Heart right ventricle (tissue), 16 donors: ENCODE data around the gene C5orf22. TPM values are rescaled to one million over a fixed set of nuclear protein-coding genes. Genes with fewer than 3 reads are reported as not detected.
"Not testable (repeated sequence)": the region's sequence is repeated elsewhere in the genome, so short reads cannot be mapped to it uniquely, and the experiment has no call there.

Source experiments
- ATAC-seq, 8 donors: fragments of 200-7000 bp; cut with Tn5 transposase; one replicate each; pipeline ENCODE4 v1.9.1; 2020; ENCODE audit warnings: mild to moderate bottlenecking in 8 of 8, moderate library complexity in 8 of 8, moderate number of reproducible peaks in 1 of 8
- DNase-seq, 2 donors: peaks; one replicate each; pipeline ENCODE4 v3.0.0-alpha.2; 2020
- H3K27ac ChIP-seq, 10 donors: fragments of 200-600 bp; sonication (generic) in 2 of 10; one replicate each; pipeline versions ENCODE4 v1.5.0 to v1.8.0; 2020 to 2022; ENCODE audit warnings: mild to moderate bottlenecking in 3 of 10
- H3K27me3 ChIP-seq, 7 donors: fragments of 200-600 bp; one replicate each; pipeline ENCODE4 v1.8.0; 2021 to 2022; ENCODE audit warnings: mild to moderate bottlenecking in 2 of 7
- H3K36me3 ChIP-seq, 9 donors: fragments of 200-600 bp; sonication (generic) in 1 of 9; one replicate each; pipeline versions ENCODE4 v1.5.0 to v1.8.0; 2020 to 2022; ENCODE audit warnings: mild to moderate bottlenecking in 2 of 9
- H3K4me1 ChIP-seq, 9 donors: fragments of 200-600 bp; sonication (generic) in 1 of 9; one replicate each; pipeline versions ENCODE4 v1.5.0 to v1.8.0; 2020 to 2022; ENCODE audit warnings: mild to moderate bottlenecking in 4 of 9
- H3K4me3 ChIP-seq, 10 donors: fragments of 200-600 bp; sonication (generic) in 2 of 10; one replicate each; pipeline versions ENCODE4 v1.5.0 to v1.8.0; 2020 to 2022; ENCODE audit warnings: mild to moderate bottlenecking in 7 of 10, moderate library complexity in 2 of 10
- H3K9me3 ChIP-seq, 11 donors: fragments of 200-600 bp in 10 of 11; sonication (generic) in 2 of 11; one replicate each; pipeline versions ENCODE4 v1.5.0 to v1.8.0; 2013 to 2022; ENCODE audit warnings: mild to moderate bottlenecking in 2 of 11, control low read depth in 1 of 11, moderate library complexity in 1 of 11
- CTCF ChIP-seq, 9 donors: fragments of 200-600 bp; sonication (generic) in 2 of 9; IDR thresholded peaks; one replicate each; pipeline versions ENCODE4 v1.5.0 to v1.8.0; 2021 to 2022; ENCODE audit warnings: antibody characterized with exemption in 9 of 9, mild to moderate bottlenecking in 5 of 9, moderate library complexity in 1 of 9
- WGBS, 2 donors: extraction: QIAGEN DNeasy Blood & Tissue Kit; methylation state at CpG; one replicate each; pipeline ENCODE4 v1.1.7; 2013; ENCODE audit warnings: inconsistent platforms in 1 of 2; 5-methylcytosine and 5-hydroxymethylcytosine counted together
- intact Hi-C, 10 donors: fragments of 100-400 bp; cut with DNase I; formaldehyde crosslinking; loops; one replicate each; pipeline versions ENCODE4 v1.11.1 to v1.14.2; 2022
- polyA plus RNA-seq, 2 donors: library from polyadenylated mRNA; stranded (reverse); fragments of 200-250 nt; gene quantifications; one replicate each; pipeline ENCODE4 v1.2.3, GENCODE V29; 2013
- total RNA-seq, 10 donors: library from RNA; stranded (reverse); fragmentation: NEBNext Ultra II Directional in 3 of 10; extraction: Animal tissue kit (Norgen Biotek cat#: 25700) in 3 of 10; gene quantifications; one replicate each; pipeline versions ENCODE4 v1.2.1 to v1.2.4, GENCODE V29; 2021 to 2023
- donor health status: Arrhythmogenic right ventricular cardiomyopathy.
- donor health status: ischemic (EF 13 %, LVEDD 7.1; RV severe dilation, severe dysfunction).
- donor health status: healthy with polysubstance abuse.
- donor health status: DM: no; HTN: yes; CAD: no.
- donor health status: DM: no; HTN: no; CAD: no.
- donor health status: ischemic (EF 25% LVEDD 6.9; RV normal size, moderate dysfunction).
- donor health status: ischemic (EF 25% LVEDD 5.7; RV mildly dilated, moderate dysfunction).
- donor health status: healthy.
- donor health status: DM: yes; HTN: yes; CAD: no.
- donor health status: Ischemic cardiomyopathy.
- donor health status: ischemic (EF 35%, LVEDD 5.7; RV mildly dilated, moderate dysfunction).
- donor health status: nonischemic (EF 11% LVEDD 7.7; RV severe dilation, severe dysfunction).
- donor health status: DM: yes; HTN: yes; CAD: no.
- donor health status: PGD.
- donor health status: ischemic (EF 29% LVEDD 5.4; RV normal size, mild dysfunction).
- donor health status: nonischemic (EF 23%, LVEDD 6.1; RV moderate dilation, normal function).

C5orf22 gene
- total and polyA plus RNA-seq, 12 donors: 5.7 to 33.0 (median 23.6) TPM

GRCh38 chr5:31596354-31596753 is 64.3 kb downstream of the C5orf22 start:
- no peak for DNase-seq
- TF ChIP-seq CTCF (IDR thresholded peaks at IDR 0.05): no peak
- 81 to 85% methylated on average over 1 of the region's 1 CpG for WGBS, 2 donors
- Histone ChIP-seq H3K4me3 (no peak overlapping the region), H3K9me3 (no peaks in the 10 kb centered on the region), H3K27me3 (peaks cover 0 to 2% (median 0%) of the 10 kb centered on the region in 7 donors), H3K36me3 (no peaks in the 10 kb centered on the region), H3K27ac (no peak overlapping the region), H3K4me1 (peaks cover 0 to 5% (median 0%) of the 10 kb centered on the region in 9 donors)
- no peak for ATAC-seq
- intact Hi-C loops: no loop called here

GRCh38 chr5:31598640-31599611 is 66.8 kb downstream of the C5orf22 start:
- no peaks in the 10 kb centered on the region for H3K36me3 ChIP-seq
- no peaks in the 10 kb centered on the region for H3K9me3 ChIP-seq
- ATAC-seq (no peak), DNase-seq (no peak)
- no peak for TF ChIP-seq CTCF (IDR thresholded peaks at IDR 0.05)
- 87 to 88% methylated on average over 5 of the region's 5 CpGs for WGBS, 2 donors
- H3K4me3 ChIP-seq: no peak overlapping the region
- peaks cover 0 to 2% (median 0%) of the 10 kb centered on the region in 7 donors for H3K27me3 ChIP-seq
- peaks cover 0 to 5% (median 0%) of the 10 kb centered on the region in 9 donors for H3K4me1 ChIP-seq
- intact Hi-C loops: no loop called here
- no peak overlapping the region for H3K27ac ChIP-seq

- H3K4me1 ChIP-seq, H3K27me3 ChIP-seq, H3K27ac ChIP-seq, H3K36me3 ChIP-seq, ATAC-seq, H3K4me3 ChIP-seq, DNase-seq, intact Hi-C loops, H3K9me3 ChIP-seq: not testable (repeated sequence)
- 77 to 89% methylated on average over 4 of the region's 4 CpGs for WGBS, 2 donors
Measured at GRCh38 chr5:31602305-31602704, 70.2 kb downstream of the C5orf22 start.

GRCh38 chr5:31604240-31604639 is 72.1 kb downstream of the C5orf22 start:
- WGBS, 2 donors: 68 to 71% methylated on average over 2 of the region's 2 CpGs
- no peak overlapping the region for H3K27ac ChIP-seq
- H3K27me3 ChIP-seq: no peaks in the 10 kb centered on the region
- intact Hi-C loops: no loop called here
- H3K4me1 ChIP-seq: no peaks in the 10 kb centered on the region
- H3K4me3 ChIP-seq: no peak overlapping the region
- no peak for DNase-seq
- ATAC-seq: no peak
- H3K36me3 ChIP-seq: no peaks in the 10 kb centered on the region
- H3K9me3 ChIP-seq: peaks cover 0 to 7% (median 0%) of the 10 kb centered on the region in 11 donors
- TF ChIP-seq CTCF (IDR thresholded peaks at IDR 0.05): no peak

- no peaks in the 10 kb centered on the region for H3K27me3 ChIP-seq
- peaks cover 0 to 7% (median 0%) of the 10 kb centered on the region in 11 donors for H3K9me3 ChIP-seq
- no peaks in the 10 kb centered on the region for H3K36me3 ChIP-seq
- 88 to 91% methylated on average over 2 of the region's 2 CpGs for WGBS, 2 donors
- no peak for DNase-seq
- no peak overlapping the region for H3K4me3 ChIP-seq
- no peak overlapping the region for H3K27ac ChIP-seq
- no peaks in the 10 kb centered on the region for H3K4me1 ChIP-seq
- no peak for TF ChIP-seq CTCF (IDR thresholded peaks at IDR 0.05)
- no peak for ATAC-seq
- intact Hi-C loops: no loop called here
Measured at GRCh38 chr5:31604644-31605043, 72.5 kb downstream of the C5orf22 start.
